Natural killer cell (primary cell): Measurements from ENCODE around the gene ZBTB46. TPM values are rescaled to one million over a fixed set of nuclear protein-coding genes. Genes with fewer than 3 reads are reported as not detected.

Source experiments
- ATAC-seq, 3 donors: fragments of 150-1000 bp in 2 of 3; fragments of 200-7000 bp in 1 of 3; cut with Tn5 transposase; 1 replicate in 1 of 3; 2 replicates in 2 of 3; pipeline ENCODE4 v1.10.0; 2021; ENCODE audit warnings: mild to moderate bottlenecking in 2 of 3, moderate library complexity in 2 of 3
- DNase-seq, 2 donors: peaks; one replicate each; pipeline versions ENCODE4 v3.0.0 to v3.0.0-alpha.2; 2013 to 2021; ENCODE audit warnings: mixed read lengths in 1 of 2
- H3K27ac ChIP-seq: one replicate; pipeline ENCODE4 v1.5.1; 2013; ENCODE audit warnings: mild to moderate bottlenecking, low read length
- H3K27me3 ChIP-seq: one replicate; pipeline ENCODE4 v1.6.1; 2013; ENCODE audit warnings: low read length; ENCODE audit not compliant: control insufficient read depth, insufficient read depth
- H3K36me3 ChIP-seq: one replicate; pipeline ENCODE4 v1.6.1; 2013; ENCODE audit warnings: low read length; ENCODE audit not compliant: control insufficient read depth, insufficient read depth
- H3K4me1 ChIP-seq: one replicate; pipeline ENCODE4 v1.6.1; 2013; ENCODE audit warnings: low read length; ENCODE audit not compliant: control insufficient read depth, insufficient read depth
- H3K4me3 ChIP-seq: one replicate; pipeline ENCODE4 v1.5.1; 2013; ENCODE audit warnings: low read length
- H3K9me3 ChIP-seq: one replicate; pipeline ENCODE4 v1.6.1; 2013; ENCODE audit warnings: low read length; ENCODE audit not compliant: control insufficient read depth, insufficient read depth
- H3K27ac Mint-ChIP-seq, 2 donors: one replicate each; pipeline ENCODE4 v1.8.0; 2022; ENCODE audit warnings: mild to moderate bottlenecking in 2 of 2, mixed read lengths in 2 of 2, moderate library complexity in 1 of 2
- H3K27me3 Mint-ChIP-seq, 2 donors: one replicate each; pipeline ENCODE4 v1.8.0; 2022; ENCODE audit warnings: low read depth in 2 of 2, mixed read lengths in 2 of 2
- H3K36me3 Mint-ChIP-seq: one replicate; pipeline ENCODE4 v1.8.0; 2022; ENCODE audit warnings: mixed read lengths
- H3K4me1 Mint-ChIP-seq, 2 donors: one replicate each; pipeline ENCODE4 v1.8.0; 2022; ENCODE audit warnings: mixed read lengths in 2 of 2
- H3K4me3 Mint-ChIP-seq: one replicate; pipeline ENCODE4 v1.8.0; 2022; ENCODE audit warnings: mild to moderate bottlenecking, moderate library complexity, mixed read lengths
- H3K9me3 Mint-ChIP-seq, 2 donors: one replicate each; pipeline ENCODE4 v1.8.0; 2022; ENCODE audit warnings: mixed read lengths in 2 of 2
- WGBS: methylation state at CpG from one replicate; pipeline ENCODE4 v1.1.7; 2013; ENCODE audit warnings: missing lambda C conversion rate; ENCODE audit not compliant: insufficient coverage; 5-methylcytosine and 5-hydroxymethylcytosine counted together
- intact Hi-C: fragments of 100-400 bp; cut with micrococcal nuclease; formaldehyde crosslinking; loops from one replicate; pipeline ENCODE4 v1.14.2; 2022
- total RNA-seq, 4 donors: library from RNA; stranded (reverse); fragments of 120-200 nt in 1 of 4; gene quantifications; one replicate each; pipeline versions ENCODE4 v1.2.3 to v1.2.4, GENCODE V29; 2013 to 2022
- TF ChIP-seq, protein P1 (sequence below): fragments of 200-600 bp; IDR thresholded peaks from one replicate; pipeline ENCODE4 v1.8.0; 2022; ENCODE audit warnings: antibody characterized with exemption

Gene ZBTB46
- total RNA-seq, 3 donors from 2014 or later (not counting 1 experiment from before 2014, with no cell fraction given), result 1.1 TPM

GRCh38 chr20:63701051-63701328, 130.1 kb downstream of the ZBTB46 start:
- peaks cover 0 to 24% of the 10 kb centered on the region in 2 donors for H3K4me1 Mint-ChIP-seq
- no peaks in the 10 kb centered on the region for H3K9me3 ChIP-seq
- H3K4me3 Mint-ChIP-seq, result no peak overlapping the region
- intact Hi-C loops, result no loop called here
- WGBS, result 90% methylated on average over 5 of the region's 5 CpGs
- ATAC-seq (no peak), DNase-seq (no peak)
- H3K4me3 ChIP-seq, result no peak overlapping the region
- TF ChIP-seq, protein P1, sequence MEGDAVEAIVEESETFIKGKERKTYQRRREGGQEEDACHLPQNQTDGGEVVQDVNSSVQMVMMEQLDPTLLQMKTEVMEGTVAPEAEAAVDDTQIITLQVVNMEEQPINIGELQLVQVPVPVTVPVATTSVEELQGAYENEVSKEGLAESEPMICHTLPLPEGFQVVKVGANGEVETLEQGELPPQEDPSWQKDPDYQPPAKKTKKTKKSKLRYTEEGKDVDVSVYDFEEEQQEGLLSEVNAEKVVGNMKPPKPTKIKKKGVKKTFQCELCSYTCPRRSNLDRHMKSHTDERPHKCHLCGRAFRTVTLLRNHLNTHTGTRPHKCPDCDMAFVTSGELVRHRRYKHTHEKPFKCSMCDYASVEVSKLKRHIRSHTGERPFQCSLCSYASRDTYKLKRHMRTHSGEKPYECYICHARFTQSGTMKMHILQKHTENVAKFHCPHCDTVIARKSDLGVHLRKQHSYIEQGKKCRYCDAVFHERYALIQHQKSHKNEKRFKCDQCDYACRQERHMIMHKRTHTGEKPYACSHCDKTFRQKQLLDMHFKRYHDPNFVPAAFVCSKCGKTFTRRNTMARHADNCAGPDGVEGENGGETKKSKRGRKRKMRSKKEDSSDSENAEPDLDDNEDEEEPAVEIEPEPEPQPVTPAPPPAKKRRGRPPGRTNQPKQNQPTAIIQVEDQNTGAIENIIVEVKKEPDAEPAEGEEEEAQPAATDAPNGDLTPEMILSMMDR, result no peak
- no peaks in the 10 kb centered on the region for H3K9me3 Mint-ChIP-seq
- H3K27me3 ChIP-seq, result no peaks in the 10 kb centered on the region
- H3K36me3 Mint-ChIP-seq, result no peaks in the 10 kb centered on the region
- H3K27ac Mint-ChIP-seq, result no peak overlapping the region
- H3K36me3 ChIP-seq, result peaks cover 23% of the 10 kb centered on the region
- peaks cover 34% of the 10 kb centered on the region for H3K4me1 ChIP-seq
- H3K27ac ChIP-seq, result no peak overlapping the region
- no peaks in the 10 kb centered on the region for H3K27me3 Mint-ChIP-seq

- H3K4me3 Mint-ChIP-seq, result no peak overlapping the region
- 95% methylated on average over 40 of the region's 43 CpGs for WGBS
- H3K27me3 Mint-ChIP-seq, result no peaks in the 10 kb centered on the region
These were observed 130.6 kb downstream of the ZBTB46 start for GRCh38 chr20:63700199-63701050.

DNA sequence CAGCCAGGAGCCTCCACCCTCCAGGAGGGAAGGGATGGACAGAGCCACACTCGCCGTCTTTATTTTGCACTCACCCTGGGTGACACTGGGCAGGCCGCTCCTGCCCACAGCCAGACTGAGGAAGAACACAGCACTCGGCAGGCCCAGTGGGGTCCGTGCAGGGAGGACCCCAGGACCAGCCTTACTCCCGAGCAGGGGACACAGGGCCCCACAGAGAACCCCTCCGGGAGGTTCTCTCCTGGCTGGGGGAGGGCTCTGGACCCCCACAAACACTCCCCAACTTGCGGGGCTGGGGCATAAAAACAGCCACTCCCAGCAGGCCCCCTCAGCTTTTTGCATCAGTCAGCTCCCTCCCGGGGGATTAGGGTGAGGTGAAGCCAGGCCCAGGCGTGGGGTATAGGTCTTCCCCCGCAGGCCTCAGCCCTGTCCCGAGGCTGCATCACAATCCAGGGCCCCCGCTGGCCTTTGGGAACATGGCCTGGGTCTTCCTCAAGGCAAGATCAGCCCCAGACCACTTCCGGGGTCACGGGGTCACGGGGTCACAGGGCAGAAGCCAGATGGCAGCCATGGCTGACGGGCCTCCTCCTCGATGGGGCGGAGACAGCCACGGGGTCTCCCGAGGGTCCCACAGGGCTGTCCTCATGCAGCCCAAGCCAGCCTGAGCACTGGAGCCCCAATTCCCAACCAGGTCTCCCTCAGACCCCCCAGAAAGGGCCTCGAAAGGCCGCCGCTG, 131.4 kb downstream of the ZBTB46 start:
- no peak for DNase-seq

More at GRCh38 chr20:63700199-63701050, 130.6 kb downstream of the ZBTB46 start:
- ATAC-seq (no peak), DNase-seq (no peak)
- H3K36me3 Mint-ChIP-seq, result no peaks in the 10 kb centered on the region
- TF ChIP-seq, protein P1, result no peak
- intact Hi-C loops, result no loop called here
- H3K9me3 ChIP-seq, result no peaks in the 10 kb centered on the region
- H3K36me3 ChIP-seq, result peaks cover 18% of the 10 kb centered on the region
- H3K4me1 Mint-ChIP-seq, result peaks cover 0 to 24% of the 10 kb centered on the region in 2 donors
- no peak overlapping the region for H3K27ac Mint-ChIP-seq
- no peaks in the 10 kb centered on the region for H3K27me3 ChIP-seq
- H3K4me1 ChIP-seq, result peaks cover 36% of the 10 kb centered on the region
- no peaks in the 10 kb centered on the region for H3K9me3 Mint-ChIP-seq
- no peak overlapping the region for H3K4me3 ChIP-seq
- H3K27ac ChIP-seq, result no peak overlapping the region

More for the DNA sequence above, 131.4 kb downstream of the ZBTB46 start:
- TF ChIP-seq, protein P1, result no peak
- H3K4me1 ChIP-seq, result peaks cover 37% of the 10 kb centered on the region
- intact Hi-C loops, result no loop called here
- H3K27ac Mint-ChIP-seq, result no peak overlapping the region
- H3K9me3 ChIP-seq, result no peaks in the 10 kb centered on the region
- no peaks in the 10 kb centered on the region for H3K27me3 Mint-ChIP-seq
- H3K9me3 Mint-ChIP-seq, result no peaks in the 10 kb centered on the region
- no peak for ATAC-seq
- H3K27ac ChIP-seq, result no peak overlapping the region
- WGBS, result 92% methylated on average over 23 of the region's 24 CpGs
- H3K4me3 Mint-ChIP-seq, result no peak overlapping the region
- H3K4me1 Mint-ChIP-seq, result peaks cover 0 to 24% of the 10 kb centered on the region in 2 donors
- H3K36me3 ChIP-seq, result peaks cover 11% of the 10 kb centered on the region
- no peaks in the 10 kb centered on the region for H3K27me3 ChIP-seq
- H3K36me3 Mint-ChIP-seq, result no peaks in the 10 kb centered on the region
- H3K4me3 ChIP-seq, result no peak overlapping the region
